ENCODE results near the gene GPRC5D.

GPRC5D gene

GRCh38 chr12:12898911-12899511 lies 53.0 kb downstream of the GPRC5D start:
- Mint-ChIP-seq H3K4me3 (no peak overlapping the region), H3K4me1 (ENCODE audit: low read depth) (peaks cover 11% of the 10 kb centered on the region), H3K27ac (no peak overlapping the region), H3K36me3 (ENCODE audit: low read depth) (no peaks in the 10 kb centered on the region), H3K9me3 (no peaks in the 10 kb centered on the region), H3K27me3 (ENCODE audit: low read depth) (peaks cover 16% of the 10 kb centered on the region)

- Mint-ChIP-seq H3K9me3 (no peaks in the 10 kb centered on the region), H3K36me3 (ENCODE audit: low read depth) (no peaks in the 10 kb centered on the region), H3K4me3 (no peak overlapping the region), H3K27ac (no peak overlapping the region), H3K27me3 (ENCODE audit: low read depth) (peaks cover 20% of the 10 kb centered on the region), H3K4me1 (ENCODE audit: low read depth) (peaks cover 11% of the 10 kb centered on the region)
These were observed 53.7 kb downstream of the GPRC5D start for GRCh38 chr12:12898136-12898717.

GRCh38 chr12:12897302-12897701 lies 54.7 kb downstream of the GPRC5D start:
- H3K36me3 Mint-ChIP-seq (ENCODE audit: low read depth) = no peaks in the 10 kb centered on the region
- peaks cover 26% of the 10 kb centered on the region for H3K27me3 Mint-ChIP-seq (ENCODE audit: low read depth)
- H3K27ac Mint-ChIP-seq = no peak overlapping the region
- H3K4me1 Mint-ChIP-seq (ENCODE audit: low read depth) = peaks cover 11% of the 10 kb centered on the region
- no peaks in the 10 kb centered on the region for H3K9me3 Mint-ChIP-seq
- H3K4me3 Mint-ChIP-seq = no peak overlapping the region

GRCh38 chr12:12896260-12896659 lies 55.7 kb downstream of the GPRC5D start:
- Mint-ChIP-seq H3K4me1 (ENCODE audit: low read depth) (peaks cover 16% of the 10 kb centered on the region), H3K27me3 (ENCODE audit: low read depth) (peaks cover 37% of the 10 kb centered on the region), H3K36me3 (ENCODE audit: low read depth) (no peaks in the 10 kb centered on the region), H3K4me3 (no peak overlapping the region), H3K27ac (no peak overlapping the region), H3K9me3 (no peaks in the 10 kb centered on the region)

- peaks cover 59% of the 10 kb centered on the region for H3K27me3 Mint-ChIP-seq (ENCODE audit: low read depth)
- H3K4me1 Mint-ChIP-seq (ENCODE audit: low read depth) = peaks cover 11% of the 10 kb centered on the region
- no peaks in the 10 kb centered on the region for H3K9me3 Mint-ChIP-seq
- no peak overlapping the region for H3K27ac Mint-ChIP-seq
- no peak overlapping the region for H3K4me3 Mint-ChIP-seq
- no peaks in the 10 kb centered on the region for H3K36me3 Mint-ChIP-seq (ENCODE audit: low read depth)
These were observed 58.5 kb downstream of the GPRC5D start for GRCh38 chr12:12893438-12893837.

GRCh38 chr12:12892681-12893141 lies 59.3 kb downstream of the GPRC5D start:
- Mint-ChIP-seq H3K27me3 (ENCODE audit: low read depth) (peaks cover 66% of the 10 kb centered on the region), H3K36me3 (ENCODE audit: low read depth) (no peaks in the 10 kb centered on the region), H3K9me3 (no peaks in the 10 kb centered on the region), H3K4me1 (ENCODE audit: low read depth) (peaks cover 11% of the 10 kb centered on the region), H3K27ac (no peak overlapping the region), H3K4me3 (no peak overlapping the region)

GRCh38 chr12:12891881-12892355 lies 60.1 kb downstream of the GPRC5D start:
- Mint-ChIP-seq H3K9me3 (no peaks in the 10 kb centered on the region), H3K4me3 (no peak overlapping the region), H3K36me3 (ENCODE audit: low read depth) (no peaks in the 10 kb centered on the region), H3K27me3 (ENCODE audit: low read depth) (peaks cover 67% of the 10 kb centered on the region), H3K4me1 (ENCODE audit: low read depth) (peaks cover 11% of the 10 kb centered on the region), H3K27ac (no peak overlapping the region)

- peak within 1 kb of the TSS; percentile 85 for H3K4me3 Mint-ChIP-seq
- H3K27me3 Mint-ChIP-seq (ENCODE audit: low read depth) = peaks cover 68% of the 10 kb centered on the region
- H3K36me3 Mint-ChIP-seq (ENCODE audit: low read depth) = no peaks in the 10 kb centered on the region
- H3K27ac Mint-ChIP-seq = no peak within 1 kb of the TSS
- H3K4me1 Mint-ChIP-seq (ENCODE audit: low read depth) = peaks cover 11% of the 10 kb centered on the region
- no peaks in the 10 kb centered on the region for H3K9me3 Mint-ChIP-seq
These were observed 60.7 kb downstream of the GPRC5D start, which contains the start of gene GPRC5A for GRCh38 chr12:12891080-12891880. Gene GPRC5A, plus strand, starts transcription at chr12:12891562. Its CDS starts 16,688 bp downstream, at chr12:12908250.

All from T-helper 1 cell treated with Interleukin-12 subunit alpha and Interleukin-12 subunit beta and Interleukin-4 antibody, amounts not matched to agents 30 μg/mL and 1 μg/mL, for 36 hours (primary cell).